Transverse colon (tissue), 4 donors: ENCODE measurements around the gene PTTG1. TPM values are rescaled to one million over a fixed set of nuclear protein-coding genes. Genes with fewer than 3 reads are reported as not detected.

ENCODE experiments used
- DNase-seq: peaks from one replicate; pipeline ENCODE4 v3.0.0-alpha.2; 2019
- H3K27ac ChIP-seq, 4 donors: fragments of 200-600 bp; sonication (generic); 2 replicates each; pipeline ENCODE4 v1.5.1; 2016 to 2018; ENCODE audit warnings: inconsistent platforms in 4 of 4
- H3K27me3 ChIP-seq: fragments of 200-600 bp; sonication (generic); 2 replicates; pipeline ENCODE4 v1.5.1; 2017; ENCODE audit warnings: inconsistent platforms
- H3K36me3 ChIP-seq, 4 donors: fragments of 200-600 bp; sonication (generic); 2 replicates each; pipeline ENCODE4 v1.5.1; 2017 to 2019; ENCODE audit warnings: inconsistent platforms in 4 of 4
- H3K4me1 ChIP-seq, 4 donors: fragments of 200-600 bp; sonication (generic); 2 replicates each; pipeline ENCODE4 v1.5.1; 2017 to 2020; ENCODE audit warnings: inconsistent platforms in 4 of 4
- H3K4me3 ChIP-seq, 4 donors: fragments of 200-600 bp; sonication (generic); 1 replicate in 1 of 4; 2 replicates in 3 of 4; pipeline versions ENCODE4 v1.5.1 to v1.6.1; 2017 to 2019; ENCODE audit warnings: inconsistent platforms in 4 of 4
- H3K9me3 ChIP-seq, 2 donors: fragments of 200-600 bp; sonication (generic); 2 replicates each; pipeline ENCODE4 v1.5.1; 2017 to 2019; ENCODE audit warnings: inconsistent platforms in 2 of 2
- EP300 ChIP-seq: sonication (generic); formaldehyde crosslinking; IDR thresholded peaks from one replicate; pipeline ENCODE4 v1.6.1; 2017; ENCODE audit warnings: antibody characterized with exemption, low read depth
- POLR2A ChIP-seq: fragments of 450-650 bp; IDR thresholded peaks from one replicate; pipeline ENCODE4 v1.6.1; 2016; ENCODE audit warnings: antibody characterized with exemption, mild to moderate bottlenecking, moderate library complexity
- POLR2AphosphoS5 ChIP-seq, 3 donors: sonication (generic); formaldehyde crosslinking; IDR thresholded peaks; one replicate each; pipeline ENCODE4 v1.6.1; 2016; ENCODE audit warnings: antibody characterized with exemption in 3 of 3
- WGBS, 2 donors: methylation state at CpG; one replicate each; pipeline ENCODE4 v1.1.5; 2018; ENCODE audit warnings: low coverage in 1 of 2; 5-methylcytosine and 5-hydroxymethylcytosine counted together
- in situ Hi-C, 4 donors: fragments of 200-750 bp; cut with MboI; loops; one replicate each; pipeline versions ENCODE4 v1.15.0 to v1.15.1; 2017; ENCODE audit warnings: low sequenced_read_pairs in 3 of 4, low pct_ligation_motif_present in 1 of 4, low pct_unique_long_range_greater_than_20kb in 1 of 4
- intact Hi-C: fragments of 100-400 bp; cut with DNase I; formaldehyde crosslinking; loops from one replicate; pipeline ENCODE4 v1.15.1; 2023; ENCODE audit warnings: low total_unique reads
- total RNA-seq, 4 donors: library from RNA; depleted of rRNA; stranded (reverse); fragments of >200 nt; gene quantifications; one replicate each; pipeline ENCODE4 v1.1.0, GENCODE V29; 2016
- TF ChIP-seq, protein P1 (sequence below), 5 experiments: fragments of 200-600 bp in 3 of 5; fragments of 450-650 bp in 2 of 5; sonication (generic) in 3 of 5; IDR thresholded peaks; 1 replicate in 2 of 5; 2 replicates in 3 of 5; pipeline ENCODE4 v1.5.1; 2016 to 2017; ENCODE audit warnings: antibody characterized with exemption in 5 of 5, inconsistent platforms in 3 of 5, mild to moderate bottlenecking in 2 of 5, moderate library complexity in 1 of 5

Gene PTTG1
- total RNA-seq, 4 donors from 2014 or later: 6.4 to 41.1 (median 15.2) TPM

GRCh38 chr5:160378330-160378729 is 43.3 kb upstream of the PTTG1 start:
- Histone ChIP-seq H3K4me1 (no peaks in the 10 kb centered on the region), H3K27ac (no peak overlapping the region), H3K9me3 (no peaks in the 10 kb centered on the region), H3K36me3 (no peaks in the 10 kb centered on the region), H3K27me3 (peaks cover 3% of the 10 kb centered on the region), H3K4me3 (no peak overlapping the region)
- DNase-seq: no peak
- in situ Hi-C loops (no loop called here), intact Hi-C loops (no loop called here)
- TF ChIP-seq POLR2A (no peak), EP300 (no peak), POLR2AphosphoS5 (IDR thresholded peaks at IDR 0.05) (no peak)
- TF ChIP-seq, protein P1, sequence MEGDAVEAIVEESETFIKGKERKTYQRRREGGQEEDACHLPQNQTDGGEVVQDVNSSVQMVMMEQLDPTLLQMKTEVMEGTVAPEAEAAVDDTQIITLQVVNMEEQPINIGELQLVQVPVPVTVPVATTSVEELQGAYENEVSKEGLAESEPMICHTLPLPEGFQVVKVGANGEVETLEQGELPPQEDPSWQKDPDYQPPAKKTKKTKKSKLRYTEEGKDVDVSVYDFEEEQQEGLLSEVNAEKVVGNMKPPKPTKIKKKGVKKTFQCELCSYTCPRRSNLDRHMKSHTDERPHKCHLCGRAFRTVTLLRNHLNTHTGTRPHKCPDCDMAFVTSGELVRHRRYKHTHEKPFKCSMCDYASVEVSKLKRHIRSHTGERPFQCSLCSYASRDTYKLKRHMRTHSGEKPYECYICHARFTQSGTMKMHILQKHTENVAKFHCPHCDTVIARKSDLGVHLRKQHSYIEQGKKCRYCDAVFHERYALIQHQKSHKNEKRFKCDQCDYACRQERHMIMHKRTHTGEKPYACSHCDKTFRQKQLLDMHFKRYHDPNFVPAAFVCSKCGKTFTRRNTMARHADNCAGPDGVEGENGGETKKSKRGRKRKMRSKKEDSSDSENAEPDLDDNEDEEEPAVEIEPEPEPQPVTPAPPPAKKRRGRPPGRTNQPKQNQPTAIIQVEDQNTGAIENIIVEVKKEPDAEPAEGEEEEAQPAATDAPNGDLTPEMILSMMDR (IDR thresholded peaks at IDR 0.05): no peak
- 69 to 81% methylated on average over 2 of the region's 2 CpGs for WGBS, 2 donors

DNA sequence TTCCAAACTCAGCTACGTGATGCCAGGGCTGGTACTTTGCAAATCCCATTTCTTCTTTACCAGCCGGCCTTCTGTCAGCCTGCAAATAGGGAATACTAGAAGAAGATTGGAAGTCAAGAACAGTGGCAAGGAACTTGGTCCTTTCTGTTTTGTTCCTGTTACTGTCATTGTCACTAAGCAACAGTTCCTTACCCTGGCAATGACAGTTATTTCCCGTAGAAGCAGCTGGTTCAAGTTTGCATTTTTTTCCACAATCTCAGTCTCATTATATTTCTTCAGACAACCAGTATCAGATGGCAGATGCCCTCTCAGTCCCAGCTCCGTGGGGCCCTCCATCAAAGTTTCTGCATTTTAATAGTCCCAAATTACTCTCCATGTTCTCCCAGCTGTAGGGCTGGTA is 42.1 kb upstream of the PTTG1 start:
- intact Hi-C loops: no loop called here

DNA sequence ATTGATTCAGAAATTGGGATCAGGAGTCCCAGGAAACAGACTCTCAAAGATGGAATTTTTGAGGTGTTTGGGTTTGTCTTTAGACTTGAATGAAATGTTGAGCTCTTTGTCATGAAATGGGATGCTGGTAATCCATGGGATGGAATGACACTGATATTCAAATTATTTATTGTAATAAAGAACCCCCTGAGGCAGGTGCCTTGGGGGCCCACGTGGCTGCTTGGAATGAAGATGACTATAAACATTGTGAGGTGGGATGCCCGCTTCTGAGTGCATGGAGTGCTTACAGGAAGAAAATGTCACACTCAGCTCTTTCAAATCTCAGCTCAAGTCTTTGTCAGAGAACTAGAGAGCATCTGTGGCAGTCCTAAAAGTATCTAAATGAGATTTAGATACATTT is 41.6 kb upstream of the PTTG1 start:
- 67 to 75% methylated on average over 2 of the region's 2 CpGs for WGBS, 2 donors
- intact Hi-C loops (no loop called here), in situ Hi-C loops (no loop called here)
- H3K27ac ChIP-seq: no peak overlapping the region
- no peak overlapping the region for H3K4me3 ChIP-seq
- no peaks in the 10 kb centered on the region for H3K36me3 ChIP-seq
- no peak for TF ChIP-seq POLR2A
- TF ChIP-seq, protein P1 (IDR thresholded peaks at IDR 0.05): no peak
- no peaks in the 10 kb centered on the region for H3K9me3 ChIP-seq
- DNase-seq: no peak
- no peaks in the 10 kb centered on the region for H3K4me1 ChIP-seq
- peaks cover 2% of the 10 kb centered on the region for H3K27me3 ChIP-seq

More for the DNA sequence above, 42.1 kb upstream of the PTTG1 start:
- TF ChIP-seq POLR2AphosphoS5 (IDR thresholded peaks at IDR 0.05) (no peak), POLR2A (no peak), EP300 (no peak)
- TF ChIP-seq, protein P1 (IDR thresholded peaks at IDR 0.05): no peak
- no peak for DNase-seq
- Histone ChIP-seq H3K4me1 (no peaks in the 10 kb centered on the region), H3K27me3 (peaks cover 3% of the 10 kb centered on the region), H3K4me3 (no peak overlapping the region), H3K9me3 (no peaks in the 10 kb centered on the region), H3K36me3 (no peaks in the 10 kb centered on the region), H3K27ac (no peak overlapping the region)
- in situ Hi-C loops: no loop called here
- 37 to 48% methylated on average over 4 of the region's 4 CpGs for WGBS, 2 donors

GRCh38 chr5:160382346-160382745 is 39.3 kb upstream of the PTTG1 start:
- in situ Hi-C loops (no loop called here), intact Hi-C loops (no loop called here)
- Histone ChIP-seq H3K4me3 (no peak overlapping the region), H3K4me1 (no peaks in the 10 kb centered on the region), H3K36me3 (no peaks in the 10 kb centered on the region), H3K9me3 (peaks cover 2 to 4% of the 10 kb centered on the region in 2 donors), H3K27me3 (no peaks in the 10 kb centered on the region), H3K27ac (no peak overlapping the region)
- DNase-seq: no peak
- TF ChIP-seq, protein P1 (IDR thresholded peaks at IDR 0.05): no peak
- no peak for TF ChIP-seq POLR2A
- TF ChIP-seq POLR2AphosphoS5 (IDR thresholded peaks at IDR 0.05): no peak
- TF ChIP-seq EP300: no peak
- 44% methylated on average over 3 of the region's 3 CpGs; no CpG with 5 or more reads in 1 of the 2 donors for whole genome bisulfite sequencing, 2 donors
